ENCODE data around the gene PCARE.
"Not testable (repeated sequence)": the region's sequence is repeated elsewhere in the genome, so short reads cannot be mapped to it uniquely, and the experiment has no call there.

Gene PCARE

GRCh38 chr2:29074411-29074810 is at the start of gene PCARE:
Gene PCARE, minus strand, starts transcription at chr2:29074523. Its CDS starts 262 bp downstream, at chr2:29074261.
- DNase-seq (ENCODE audit: low spot score), result no peak

DNA sequence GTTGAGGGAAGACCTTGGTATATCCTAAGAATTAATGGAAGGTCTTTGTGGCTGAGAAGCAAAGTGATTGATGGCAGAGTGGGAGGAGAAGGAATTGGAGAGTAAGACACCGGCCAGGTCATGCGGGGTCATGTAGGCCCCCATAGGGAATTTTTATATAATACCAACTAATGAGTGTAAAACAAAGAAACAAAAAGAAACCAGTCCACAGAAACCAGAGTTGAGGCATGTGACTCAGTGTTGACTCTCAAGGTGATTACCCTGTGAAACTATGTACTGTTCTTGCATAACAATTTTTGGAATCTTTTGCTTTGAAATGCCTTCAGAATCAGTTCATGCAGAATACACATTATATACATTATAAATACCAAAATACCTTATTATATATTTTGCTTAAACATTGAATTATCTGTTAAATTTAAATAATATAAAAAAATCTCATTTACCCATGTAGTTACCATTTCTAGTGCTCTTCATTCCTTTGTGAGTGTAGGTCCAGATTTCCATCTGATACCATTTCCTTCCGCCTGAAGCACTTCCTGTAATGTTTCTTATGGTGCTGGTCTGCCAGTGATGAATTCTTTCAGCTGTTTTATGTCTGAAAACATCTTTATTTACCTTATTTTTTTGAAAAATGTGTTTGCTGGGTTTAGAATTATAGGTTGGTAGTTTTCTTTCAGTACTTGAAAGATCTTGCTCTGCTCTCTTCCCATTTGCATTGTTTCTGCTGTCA is 49.5 kb upstream of the PCARE start:
- peak; percentile 62 for DNase-seq (ENCODE audit: low spot score)

- DNase-seq (ENCODE audit: low spot score), result no peak
These were observed 46.5 kb upstream of the PCARE start for GRCh38 chr2:29120846-29121245.

DNA sequence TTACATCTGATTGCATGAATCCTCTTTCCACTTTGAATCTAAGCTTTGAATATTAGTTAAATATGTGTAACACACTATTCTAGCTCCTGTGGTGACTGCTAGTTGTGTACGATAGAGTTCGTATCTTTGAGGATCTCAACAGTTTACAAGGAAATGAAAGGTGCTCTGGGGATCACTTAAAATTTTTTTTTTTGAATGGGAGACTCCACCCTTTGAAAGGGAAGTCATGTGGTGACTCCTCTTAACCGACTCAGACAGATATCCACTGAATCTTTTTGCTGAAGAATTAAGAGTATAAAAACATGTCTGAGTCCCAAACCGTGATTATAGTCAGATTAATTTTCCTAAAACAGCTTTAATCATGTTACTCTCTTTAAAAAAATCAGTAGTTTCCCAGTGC is 44.9 kb upstream of the PCARE start:
- DNase-seq (ENCODE audit: low spot score), result no peak

- peak; percentile 64 for DNase-seq (ENCODE audit: low spot score)
These were observed 43.4 kb upstream of the PCARE start for GRCh38 chr2:29117636-29118303.

GRCh38 chr2:29115797-29116781 is 41.8 kb upstream of the PCARE start:
- no peak for DNase-seq (ENCODE audit: low spot score)

GRCh38 chr2:29114946-29115609 is 40.8 kb upstream of the PCARE start, which contains the start of gene CLIP4:
Gene CLIP4, plus strand, starts transcription at chr2:29115415. Its CDS starts 5,974 bp downstream, at chr2:29121389.
- DNase-seq (ENCODE audit: low spot score), result no peak

DNA sequence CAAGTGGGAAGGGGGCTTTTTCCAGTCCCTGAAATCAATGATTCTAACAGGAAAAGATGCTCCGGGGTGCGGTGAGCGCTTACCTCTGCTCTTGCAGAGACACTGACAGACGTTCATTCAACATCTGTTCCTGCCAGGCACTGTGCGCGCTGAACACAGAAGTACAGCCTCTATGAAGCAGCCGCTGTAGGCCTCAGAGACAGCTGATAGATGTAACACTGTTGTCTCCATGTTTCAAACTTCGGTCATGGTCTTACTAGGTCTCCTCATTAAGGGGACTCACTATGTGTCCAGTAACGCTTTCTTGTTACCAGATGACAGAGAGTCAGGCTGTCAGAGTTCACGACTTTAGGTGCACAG is 40.2 kb upstream of the PCARE start:
- DNase-seq (ENCODE audit: low spot score), result no peak

GRCh38 chr2:29113891-29114321 is 39.6 kb upstream of the PCARE start:
- DNase-seq (ENCODE audit: low spot score), result no peak

GRCh38 chr2:29113027-29113686 is 38.8 kb upstream of the PCARE start:
- DNase-seq (ENCODE audit: low spot score), result no peak

- no peak for DNase-seq (ENCODE audit: low spot score)
These were observed 38.1 kb upstream of the PCARE start for GRCh38 chr2:29112379-29112778.

GRCh38 chr2:29110916-29111535 is 36.7 kb upstream of the PCARE start:
- DNase-seq (ENCODE audit: low spot score), result no peak

DNA sequence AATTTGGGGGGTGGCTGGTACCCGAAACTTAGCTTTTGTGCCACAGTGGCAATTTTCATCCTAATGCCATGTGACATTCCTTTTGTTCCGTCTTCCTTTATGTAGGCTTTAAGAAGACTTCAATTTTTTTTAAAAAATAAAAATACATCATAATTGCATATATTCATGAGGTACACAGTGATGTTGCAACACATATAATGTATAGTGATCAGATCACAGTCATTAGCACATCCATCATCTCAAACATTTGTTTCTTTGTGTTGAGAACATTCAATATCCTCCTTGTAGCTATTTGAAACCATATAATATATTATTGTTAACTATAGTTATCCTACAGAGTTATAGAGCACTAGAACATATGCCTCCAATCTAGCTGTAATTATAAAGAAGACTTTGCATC is 34.9 kb upstream of the PCARE start:
- DNase-seq (ENCODE audit: low spot score), result no peak

DNA sequence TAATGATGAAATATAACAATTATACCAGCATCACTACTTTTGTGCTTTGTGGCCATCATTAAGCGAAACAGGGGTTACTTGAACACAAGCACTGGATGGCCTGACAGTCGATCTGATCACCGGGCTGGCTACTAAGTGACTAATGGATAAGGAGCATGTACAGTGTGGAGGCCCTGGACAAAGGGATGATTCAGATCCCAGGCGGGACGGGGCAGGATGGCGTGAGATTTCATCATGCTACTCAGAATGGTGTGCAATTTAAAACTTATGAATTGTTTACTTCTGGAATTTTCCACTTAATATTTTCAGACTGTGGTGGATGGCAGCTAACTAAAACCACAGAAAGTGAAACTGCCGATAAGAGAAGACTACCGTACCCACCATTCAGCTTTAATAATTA is 33.9 kb upstream of the PCARE start:
- no peak for DNase-seq (ENCODE audit: low spot score)

GRCh38 chr2:29107547-29107946 is 33.2 kb upstream of the PCARE start:
- not testable (repeated sequence) for DNase-seq (ENCODE audit: low spot score)

DNA sequence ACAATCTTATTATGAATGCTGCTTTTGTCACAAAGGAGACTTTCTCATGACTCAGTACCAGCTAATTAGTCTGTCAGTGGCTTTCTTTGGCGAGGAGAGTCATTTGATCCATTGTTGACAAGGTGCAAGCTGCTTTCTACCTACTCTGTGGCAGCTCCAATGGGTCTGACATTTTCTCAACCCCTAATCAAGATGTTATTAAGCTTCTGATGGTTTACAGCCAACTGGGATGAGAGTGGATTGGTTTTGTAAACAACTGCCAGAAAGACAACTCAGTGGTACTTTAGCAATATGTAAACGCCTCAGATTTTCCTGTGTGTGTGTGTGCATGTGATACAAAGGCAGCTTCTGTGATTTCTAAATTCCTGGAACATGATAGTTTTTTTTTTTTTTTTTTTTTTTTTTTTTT is 32.7 kb upstream of the PCARE start:
- no peak for DNase-seq (ENCODE audit: low spot score)

DNA sequence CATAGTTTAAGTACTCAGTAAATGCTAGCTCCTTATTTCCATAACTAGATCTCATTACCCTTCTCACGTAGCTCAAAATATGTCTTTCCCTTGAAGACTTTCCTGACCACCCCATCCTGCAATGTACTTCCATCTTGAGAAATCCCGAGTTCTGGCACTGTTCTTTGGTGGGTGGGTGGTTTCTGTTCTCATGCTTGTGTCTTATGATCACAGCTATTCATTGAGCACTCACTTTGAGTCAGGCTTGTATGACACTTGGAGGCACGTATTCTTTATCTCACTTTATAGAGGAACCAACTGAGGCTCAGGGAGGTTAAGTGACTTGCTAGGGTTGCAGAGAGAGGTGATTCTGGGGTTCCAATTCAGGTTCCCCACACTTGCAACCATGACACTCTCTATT is 31.9 kb upstream of the PCARE start:
- no peak for DNase-seq (ENCODE audit: low spot score)

DNA sequence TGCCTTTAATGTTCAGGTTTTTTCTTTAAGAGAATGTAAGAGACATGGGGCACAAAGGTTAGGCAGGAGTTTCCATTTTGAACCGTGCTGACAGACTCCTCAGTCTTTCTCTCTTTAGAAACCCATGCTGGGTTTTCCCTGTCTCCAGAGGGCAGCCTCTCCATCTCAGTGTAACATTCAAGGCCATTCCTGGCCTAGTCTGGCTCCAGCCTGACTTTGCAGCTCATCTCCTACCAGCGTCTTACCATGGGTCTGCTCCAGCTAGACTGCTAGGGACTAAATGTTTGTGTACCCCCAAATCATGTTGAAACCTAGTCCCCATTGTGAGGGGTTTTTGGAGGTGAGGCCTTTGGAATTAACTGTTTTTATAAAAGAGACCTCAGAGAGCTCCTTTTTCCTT is 31.1 kb upstream of the PCARE start:
- no peak for DNase-seq (ENCODE audit: low spot score)

DNA sequence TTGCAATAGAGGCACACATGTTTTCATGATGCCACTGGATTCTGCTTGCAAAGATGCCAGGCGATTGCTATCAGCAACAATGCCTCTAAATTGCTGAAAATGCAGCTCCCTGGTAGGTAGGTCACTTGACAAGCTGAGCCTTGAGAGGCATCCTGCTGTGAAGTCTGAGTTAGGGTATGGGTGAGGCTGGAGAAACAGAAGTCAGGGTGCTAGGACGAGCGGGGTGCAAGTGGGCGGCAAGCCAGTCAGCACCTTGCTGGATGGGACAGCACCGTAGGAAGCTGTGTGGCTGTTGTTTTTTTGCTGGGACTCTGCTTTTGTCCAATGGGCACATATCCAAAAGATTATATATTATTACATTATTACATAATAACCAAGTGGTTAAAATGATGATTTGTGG is 30.4 kb upstream of the PCARE start:
- no peak for DNase-seq (ENCODE audit: low spot score)

DNA sequence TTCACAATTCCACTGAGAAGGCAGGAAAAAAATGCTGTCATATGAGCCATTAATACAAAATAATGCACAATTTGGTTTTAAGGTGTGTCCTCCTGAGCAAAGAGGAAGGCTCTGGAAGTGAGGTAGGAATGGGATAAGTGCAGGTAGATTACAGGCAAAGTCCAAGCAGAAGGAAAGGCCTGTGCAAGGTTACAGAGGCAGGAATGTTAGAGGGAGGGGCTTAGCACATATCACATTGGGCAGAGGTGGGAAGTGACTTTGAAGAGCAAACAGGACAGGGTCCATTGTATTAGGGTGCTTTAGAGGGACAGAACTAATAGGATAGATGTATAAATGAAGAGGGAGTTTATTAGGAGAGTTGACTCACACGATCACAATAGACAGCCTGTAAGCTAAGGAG is 26.2 kb upstream of the PCARE start:
- no peak for DNase-seq (ENCODE audit: low spot score)

DNA sequence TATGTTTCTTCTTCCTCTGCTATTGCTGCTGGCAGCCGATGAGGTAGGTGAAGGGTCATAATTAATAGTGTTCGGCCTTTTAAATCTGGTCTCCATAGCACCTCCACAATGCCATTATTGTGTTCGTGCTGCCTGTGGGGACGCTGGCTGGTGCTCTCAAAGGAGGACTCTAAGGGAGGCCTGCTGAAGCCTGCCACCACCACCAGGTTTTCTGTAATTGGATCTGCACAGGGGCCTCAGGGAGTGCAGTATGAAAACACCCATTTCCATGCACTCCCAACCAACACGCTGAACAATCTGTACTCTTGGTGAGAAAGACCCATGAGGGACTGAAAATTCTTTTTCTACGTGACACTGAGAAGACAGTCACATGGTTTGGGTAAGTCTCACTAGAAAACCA is 23.2 kb upstream of the PCARE start:
- no peak for DNase-seq (ENCODE audit: low spot score)
